OCI-LY7 (cell line): ENCODE data around the gene GRID2. TPM values are rescaled to one million over a fixed set of nuclear protein-coding genes. Genes with fewer than 3 reads are reported as not detected.

Experiments used
- BruUV-seq: library from RNA; stranded (reverse); fragments of 400-500 nt; replicated peaks from 2 replicates; lab custom pipeline; 2021; lab: Mats Ljungman, UMichigan
- CTCF ChIA-PET: fragments of 300-600 bp; sonication (Branson Sonifier 250); formaldehyde crosslinking; loops from one replicate; lab custom pipeline; 2022; ENCODE audit warnings: antibody characterized with exemption; ENCODE audit not compliant: unreplicated experiment; lab: Charles Lee
- POLR2A ChIA-PET: fragments of 300-600 bp; sonication (Branson Sonifier 250); formaldehyde crosslinking; loops from one replicate; lab custom pipeline; 2022; ENCODE audit warnings: antibody characterized with exemption; lab: Charles Lee
- DNase-seq: peaks from one replicate; pipeline ENCODE4 v3.0.0-alpha.2; 2015; ENCODE audit warnings: low spot score
- H2AFZ ChIP-seq: fragments of 200-600 bp; sonication (generic), shearing (Covaris generic); 2 replicates; pipeline ENCODE4 v1.6.1; 2014; ENCODE audit warnings: mild to moderate bottlenecking, antibody characterized with exemption, low read length, moderate library complexity
- H3K27ac ChIP-seq: fragments of 200-600 bp; sonication (generic); 2 replicates; pipeline ENCODE4 v1.5.1; 2014; ENCODE audit warnings: mixed run types, low read depth, mild to moderate bottlenecking, moderate library complexity, low read length, inconsistent platforms; ENCODE audit not compliant: poor library complexity, severe bottlenecking
- H3K36me3 ChIP-seq: fragments of 200-600 bp; sonication (generic); 2 replicates; pipeline ENCODE4 v1.6.1; 2014; ENCODE audit warnings: mild to moderate bottlenecking, antibody characterized with exemption, low read length, moderate library complexity, mixed read lengths; ENCODE audit not compliant: insufficient read depth
- H3K4me1 ChIP-seq: fragments of 200-600 bp; sonication (generic); 2 replicates; pipeline ENCODE4 v1.5.1; 2014; ENCODE audit warnings: mild to moderate bottlenecking, low read length; ENCODE audit not compliant: insufficient read depth, poor library complexity, severe bottlenecking
- H3K4me2 ChIP-seq: fragments of 200-600 bp; sonication (generic); 2 replicates; pipeline ENCODE4 v1.6.1; 2014; ENCODE audit warnings: mild to moderate bottlenecking, low read length
- H3K4me3 ChIP-seq: fragments of 200-600 bp; sonication (generic); 2 replicates; pipeline ENCODE4 v1.5.1; 2014; ENCODE audit warnings: mild to moderate bottlenecking, low read depth, low read length; ENCODE audit not compliant: poor library complexity, severe bottlenecking
- H3K79me2 ChIP-seq: fragments of 200-600 bp; sonication (generic); 2 replicates; pipeline ENCODE4 v1.6.1; 2016; ENCODE audit warnings: low read depth, mild to moderate bottlenecking, low read length, moderate library complexity, mixed read lengths; ENCODE audit not compliant: insufficient read depth
- H3K9me2 ChIP-seq: fragments of 200-600 bp; sonication (generic); 2 replicates; pipeline ENCODE4 v1.6.1; 2016; ENCODE audit warnings: mild to moderate bottlenecking, low read length, mixed read lengths; ENCODE audit not compliant: insufficient read depth
- H3K9me3 ChIP-seq: fragments of 200-600 bp; sonication (generic); 2 replicates; pipeline ENCODE4 v1.6.1; 2014; ENCODE audit warnings: mild to moderate bottlenecking, mixed run types, low read length, mixed read lengths
- H4K20me1 ChIP-seq: fragments of 200-600 bp; sonication (generic); 2 replicates; pipeline ENCODE4 v1.6.1; 2014; ENCODE audit warnings: mild to moderate bottlenecking, antibody characterized with exemption, low read length, moderate library complexity, mixed read lengths; ENCODE audit not compliant: insufficient read depth
- CTCF ChIP-seq: fragments of 200-600 bp; sonication (generic); conservative IDR thresholded peaks from 2 replicates; pipeline ENCODE4 v1.5.1; 2014; ENCODE audit warnings: mild to moderate bottlenecking, antibody characterized with exemption, low read length, moderate library complexity, mixed read lengths
- EZH2phosphoT487 ChIP-seq: fragments of 200-600 bp; sonication (generic); IDR thresholded peaks from 2 replicates; pipeline ENCODE4 v1.6.1; 2018; ENCODE audit warnings: low read depth, borderline replicate concordance, mild to moderate bottlenecking, mixed run types, antibody characterized with exemption, low read length, moderate library complexity, mixed read lengths
- intact Hi-C: fragments of 100-400 bp; cut with micrococcal nuclease; formaldehyde crosslinking; loops from one replicate; pipeline ENCODE4 v1.10.0; 2022; ENCODE audit not compliant: unreplicated experiment
- total RNA-seq, 2 experiments: library from RNA; depleted of rRNA in 1 of 2; stranded (reverse); fragments of >200 nt in 1 of 2; shearing (Covaris generic) in 1 of 2; gene quantifications; 2 replicates each; pipeline ENCODE4 v1.2.3, GENCODE V29; 2014 to 2022

Gene GRID2
- total RNA-seq, 2 experiments from 2014 or later: not detected

GRCh38 chr4:93368968-93369367 is 1065.2 kb downstream of the GRID2 start:
- H3K9me3 ChIP-seq: no peaks in the 10 kb centered on the region
- no peaks in the 10 kb centered on the region for H3K9me2 ChIP-seq
- TF ChIP-seq CTCF (no peak), EZH2phosphoT487 (no peak)
- H3K4me3 ChIP-seq: no peak overlapping the region
- POLR2A ChIA-PET: no interaction called here
- CTCF ChIA-PET: no interaction called here
- no peaks in the 10 kb centered on the region for H3K79me2 ChIP-seq
- H3K4me2 ChIP-seq: no peak overlapping the region
- BruUV-seq: no TSS peak
- H4K20me1 ChIP-seq: no peaks in the 10 kb centered on the region
- intact Hi-C loops: no loop called here
- no peaks in the 10 kb centered on the region for H3K36me3 ChIP-seq
- H3K4me1 ChIP-seq: no peaks in the 10 kb centered on the region
- H3K27ac ChIP-seq: no peak overlapping the region
- no peak overlapping the region for H2AFZ ChIP-seq
- DNase-seq: no peak

- POLR2A ChIA-PET: no interaction called here
- no peak overlapping the region for H2AFZ ChIP-seq
- no peak overlapping the region for H3K4me3 ChIP-seq
- no peak overlapping the region for H3K4me2 ChIP-seq
- DNase-seq: no peak
- no peaks in the 10 kb centered on the region for H3K9me2 ChIP-seq
- intact Hi-C loops: no loop called here
- TF ChIP-seq EZH2phosphoT487 (no peak), CTCF (no peak)
- H3K9me3 ChIP-seq: no peaks in the 10 kb centered on the region
- H3K27ac ChIP-seq: no peak overlapping the region
- no peaks in the 10 kb centered on the region for H3K36me3 ChIP-seq
- no peaks in the 10 kb centered on the region for H3K4me1 ChIP-seq
- H3K79me2 ChIP-seq: no peaks in the 10 kb centered on the region
- CTCF ChIA-PET: no interaction called here
- no TSS peak for BruUV-seq
- H4K20me1 ChIP-seq: no peaks in the 10 kb centered on the region
These were observed 1066.5 kb downstream of the GRID2 start for GRCh38 chr4:93370256-93370655.

GRCh38 chr4:93373893-93374860 is 1070.4 kb downstream of the GRID2 start:
- Histone ChIP-seq H3K4me2 (no peak overlapping the region), H3K9me2 (no peaks in the 10 kb centered on the region), H3K9me3 (no peaks in the 10 kb centered on the region), H3K4me3 (no peak overlapping the region), H3K27ac (no peak overlapping the region), H3K36me3 (no peaks in the 10 kb centered on the region), H4K20me1 (no peaks in the 10 kb centered on the region), H3K4me1 (no peaks in the 10 kb centered on the region), H3K79me2 (no peaks in the 10 kb centered on the region), H2AFZ (no peak overlapping the region)
- no peak for TF ChIP-seq EZH2phosphoT487
- TF ChIP-seq CTCF: no peak
- intact Hi-C loops: no loop called here
- POLR2A ChIA-PET: interaction anchor here (0.5 kb wide), 1 partner anchor 634 kb away, joined by 3 read pairs; no protein-coding TSS in a partner anchor
- BruUV-seq: no TSS peak
- DNase-seq: no peak
- CTCF ChIA-PET: no interaction called here
